PC-9 (cell line): ENCODE data around the gene SF3A2. TPM values are rescaled to one million over a fixed set of nuclear protein-coding genes. Genes with fewer than 3 reads are reported as not detected.

Experiments
- BruUV-seq: library from RNA; stranded (reverse); fragments of 400-500 nt; replicated peaks from 2 replicates; lab custom pipeline; 2021; lab: Mats Ljungman, UMichigan
- CTCF ChIA-PET: fragments of 300-600 bp; sonication (Branson Sonifier 250); formaldehyde crosslinking; loops from one replicate; lab custom pipeline; 2022; ENCODE audit warnings: antibody characterized with exemption; lab: Charles Lee
- POLR2A ChIA-PET: fragments of 300-600 bp; sonication (Branson Sonifier 250); formaldehyde crosslinking; loops from one replicate; lab custom pipeline; 2022; ENCODE audit warnings: antibody characterized with exemption; ENCODE audit not compliant: unreplicated experiment; lab: Charles Lee
- DNase-seq, 2 experiments: peaks; one replicate each; pipeline versions ENCODE4 v3.0.0 to v3.0.0-alpha.2; 2015 to 2022; ENCODE audit warnings: mixed read lengths in 1 of 2
- H2AFZ ChIP-seq: fragments of 200-600 bp; sonication (generic); 2 replicates; pipeline ENCODE4 v1.8.1; 2017; ENCODE audit warnings: antibody characterized with exemption
- H3F3A ChIP-seq: fragments of 200-600 bp; sonication (generic); 2 replicates; pipeline ENCODE4 v1.8.1; 2017; ENCODE audit warnings: antibody characterized with exemption, mild to moderate bottlenecking, low read depth; ENCODE audit not compliant: insufficient read depth
- H3K27ac ChIP-seq: fragments of 200-600 bp; sonication (generic); 2 replicates; pipeline ENCODE4 v1.6.1; 2016; ENCODE audit warnings: mixed run types
- H3K27me3 ChIP-seq: fragments of 200-600 bp; sonication (generic); 2 replicates; pipeline ENCODE4 v1.6.1; 2016; ENCODE audit warnings: low read depth, mixed run types; ENCODE audit not compliant: insufficient read depth
- H3K36me3 ChIP-seq: fragments of 200-600 bp; sonication (generic); 2 replicates; pipeline ENCODE4 v1.6.1; 2016; ENCODE audit warnings: low read depth, mixed run types
- H3K4me1 ChIP-seq: fragments of 200-600 bp; sonication (generic); replicated peaks from 2 replicates; pipeline ENCODE4 v1.6.1; 2016; ENCODE audit warnings: mixed run types; ENCODE audit not compliant: insufficient read depth
- H3K4me2 ChIP-seq: fragments of 200-600 bp; sonication (generic); 2 replicates; pipeline ENCODE4 v1.6.1; 2017; ENCODE audit warnings: mixed run types
- H3K4me3 ChIP-seq: fragments of 200-600 bp; sonication (generic); 2 replicates; pipeline ENCODE4 v1.6.1; 2016; ENCODE audit warnings: mixed run types
- H3K79me2 ChIP-seq: fragments of 200-600 bp; sonication (generic); 2 replicates; pipeline ENCODE4 v1.6.1; 2017; ENCODE audit warnings: low read depth, mixed run types
- H3K9me2 ChIP-seq: fragments of 200-600 bp; sonication (generic); 2 replicates; pipeline ENCODE4 v1.8.1; 2017; ENCODE audit warnings: mild to moderate bottlenecking; ENCODE audit not compliant: insufficient read depth
- H3K9me3 ChIP-seq: fragments of 200-600 bp; sonication (generic); 2 replicates; pipeline ENCODE4 v1.8.1; 2016; ENCODE audit warnings: low read depth; ENCODE audit not compliant: insufficient read depth
- H4K20me1 ChIP-seq: fragments of 200-600 bp; sonication (generic); 2 replicates; pipeline ENCODE4 v1.8.1; 2017; ENCODE audit not compliant: insufficient read depth
- CTCF ChIP-seq: fragments of 200-600 bp; sonication (generic); conservative IDR thresholded peaks from 2 replicates; pipeline ENCODE4 v1.6.1; 2017; ENCODE audit warnings: mixed run types, antibody characterized with exemption, mild to moderate bottlenecking, moderate library complexity
- EZH2 ChIP-seq: fragments of 200-600 bp; sonication (generic); IDR thresholded peaks from 2 replicates; pipeline ENCODE4 v1.8.0; 2017; ENCODE audit warnings: antibody characterized with exemption, low read depth
- intact Hi-C: fragments of 100-400 bp; cut with micrococcal nuclease; formaldehyde crosslinking; loops from one replicate; pipeline ENCODE4 v1.10.0; 2022; ENCODE audit not compliant: unreplicated experiment
- total RNA-seq: library from RNA; stranded (reverse); gene quantifications from 2 replicates; pipeline ENCODE4 v1.2.3, GENCODE V29; 2021

The SF3A2 gene
- total RNA-seq, 1 experiment from 2014 or later: 83.0 TPM

GRCh38 chr19:2252055-2252796 is 15.6 kb downstream of the SF3A2 start:
- H3K9me3 ChIP-seq: no peaks in the 10 kb centered on the region
- no peaks in the 10 kb centered on the region for H4K20me1 ChIP-seq
- TF ChIP-seq EZH2 (no peak), CTCF (no peak)
- H3K27ac ChIP-seq: no peak overlapping the region
- no peaks in the 10 kb centered on the region for H3K4me1 ChIP-seq
- H3K79me2 ChIP-seq: no peaks in the 10 kb centered on the region
- no peaks in the 10 kb centered on the region for H3K27me3 ChIP-seq
- ChIA-PET POLR2A (no interaction called here), CTCF (no interaction called here)
- intact Hi-C loops: no loop called here
- H3K4me3 ChIP-seq: no peak overlapping the region
- H3K36me3 ChIP-seq: no peaks in the 10 kb centered on the region
- no peaks in the 10 kb centered on the region for H3F3A ChIP-seq
- H3K4me2 ChIP-seq: no peak overlapping the region
- no peak for DNase-seq
- no peak overlapping the region for H2AFZ ChIP-seq
- BruUV-seq: no TSS peak
- H3K9me2 ChIP-seq: no peaks in the 10 kb centered on the region

GRCh38 chr19:2252797-2253105 is 16.1 kb downstream of the SF3A2 start:
- Histone ChIP-seq H3K4me1 (no peaks in the 10 kb centered on the region), H3K9me2 (no peaks in the 10 kb centered on the region), H3K27me3 (no peaks in the 10 kb centered on the region), H3K27ac (no peak overlapping the region), H3K4me2 (no peak overlapping the region), H3K9me3 (no peaks in the 10 kb centered on the region), H3K4me3 (no peak overlapping the region), H3F3A (no peaks in the 10 kb centered on the region), H3K36me3 (no peaks in the 10 kb centered on the region), H4K20me1 (no peaks in the 10 kb centered on the region), H2AFZ (no peak overlapping the region), H3K79me2 (no peaks in the 10 kb centered on the region)
- POLR2A ChIA-PET: no interaction called here
- intact Hi-C loops: no loop called here
- no peak for TF ChIP-seq CTCF
- no peak for TF ChIP-seq EZH2
- no TSS peak for BruUV-seq
- no peak for DNase-seq
- CTCF ChIA-PET: no interaction called here

GRCh38 chr19:2253106-2254063 is 16.8 kb downstream of the SF3A2 start:
- Histone ChIP-seq H3K27me3 (no peaks in the 10 kb centered on the region), H4K20me1 (no peaks in the 10 kb centered on the region), H3K4me2 (no peak overlapping the region), H3K36me3 (no peaks in the 10 kb centered on the region), H3K9me3 (no peaks in the 10 kb centered on the region), H3K27ac (no peak overlapping the region), H3K4me3 (no peak overlapping the region), H3K9me2 (no peaks in the 10 kb centered on the region), H2AFZ (no peak overlapping the region), H3K79me2 (no peaks in the 10 kb centered on the region), H3K4me1 (no peaks in the 10 kb centered on the region), H3F3A (no peaks in the 10 kb centered on the region)
- intact Hi-C loops: no loop called here
- no TSS peak for BruUV-seq
- ChIA-PET CTCF (no interaction called here), POLR2A (no interaction called here)
- no peak for DNase-seq
- TF ChIP-seq CTCF (no peak), EZH2 (no peak)
